GM23338 (cell line): ENCODE measurements around the gene TEX9. TPM values are rescaled to one million over a fixed set of nuclear protein-coding genes. Genes with fewer than 3 reads are reported as not detected.

Experiments
- ATAC-seq: fragments of 200-7000 bp; cut with Tn5 transposase; 3 replicates; pipeline ENCODE4 v1.9.1; 2020
- DNase-seq: peaks from one replicate; pipeline ENCODE4 v3.0.0-alpha.2; 2015; ENCODE audit warnings: low spot score
- H2AFZ ChIP-seq: fragments of 200-600 bp; sonication (generic); 2 replicates; pipeline ENCODE4 v1.8.0; 2016; ENCODE audit warnings: antibody characterized with exemption, mild to moderate bottlenecking, moderate library complexity
- H3F3A ChIP-seq: fragments of 200-600 bp; sonication (generic); replicated peaks from 2 replicates; pipeline ENCODE4 v1.8.0; 2017; ENCODE audit warnings: antibody characterized with exemption, mixed run types, low read depth
- H3K27ac ChIP-seq: fragments of 200-600 bp; sonication (generic); 2 replicates; pipeline ENCODE4 v1.6.1; 2016; ENCODE audit warnings: low read depth
- H3K27me3 ChIP-seq: fragments of 200-600 bp; sonication (generic); 2 replicates; pipeline ENCODE4 v1.8.0; 2016; ENCODE audit warnings: mild to moderate bottlenecking, mixed run types, moderate library complexity; ENCODE audit not compliant: insufficient read depth
- H3K36me3 ChIP-seq: fragments of 200-600 bp; sonication (generic); 2 replicates; pipeline ENCODE4 v1.8.0; 2016; ENCODE audit warnings: mild to moderate bottlenecking; ENCODE audit not compliant: insufficient read depth
- H3K4me1 ChIP-seq: fragments of 200-600 bp; sonication (generic); 2 replicates; pipeline ENCODE4 v1.8.0; 2016; ENCODE audit warnings: mild to moderate bottlenecking, moderate library complexity; ENCODE audit not compliant: insufficient read depth
- H3K4me2 ChIP-seq: fragments of 200-600 bp; sonication (generic); 2 replicates; pipeline ENCODE4 v1.7.1; 2017; ENCODE audit warnings: mixed run types
- H3K4me3 ChIP-seq: fragments of 200-600 bp; sonication (generic); 2 replicates; pipeline ENCODE4 v1.6.1; 2016; ENCODE audit warnings: mixed run types
- H3K79me2 ChIP-seq: fragments of 200-600 bp; sonication (generic); replicated peaks from 2 replicates; pipeline ENCODE4 v1.8.0; 2017; ENCODE audit warnings: mild to moderate bottlenecking; ENCODE audit not compliant: insufficient read depth
- H3K9me2 ChIP-seq: fragments of 200-600 bp; sonication (generic); 2 replicates; pipeline ENCODE4 v1.8.0; 2017; ENCODE audit not compliant: insufficient read depth
- H4K20me1 ChIP-seq: fragments of 200-600 bp; sonication (generic); replicated peaks from 2 replicates; pipeline ENCODE4 v1.8.0; 2017; ENCODE audit warnings: mild to moderate bottlenecking; ENCODE audit not compliant: insufficient read depth
- H3K27ac Mint-ChIP-seq: 2 replicates; pipeline ENCODE4 v1.8.0; 2020; ENCODE audit warnings: inconsistent platforms, mild to moderate bottlenecking, moderate library complexity, mixed read lengths
- H3K27me3 Mint-ChIP-seq: 3 replicates; pipeline ENCODE4 v1.8.0; 2022; ENCODE audit warnings: low read depth, mild to moderate bottlenecking, moderate library complexity, mixed read lengths, inconsistent platforms; ENCODE audit not compliant: insufficient read depth, poor library complexity
- H3K36me3 Mint-ChIP-seq: 3 replicates; pipeline ENCODE4 v1.8.0; 2021; ENCODE audit warnings: low read depth, mild to moderate bottlenecking, inconsistent platforms, moderate library complexity, mixed read lengths
- H3K4me1 Mint-ChIP-seq: 3 replicates; pipeline ENCODE4 v1.8.0; 2020; ENCODE audit warnings: mild to moderate bottlenecking, inconsistent platforms, mixed read lengths
- H3K4me3 Mint-ChIP-seq: 3 replicates; pipeline ENCODE4 v1.8.0; 2021; ENCODE audit warnings: moderate library complexity, mild to moderate bottlenecking, inconsistent platforms, mixed read lengths
- H3K9me3 Mint-ChIP-seq: 3 replicates; pipeline ENCODE4 v1.8.0; 2020; ENCODE audit warnings: moderate library complexity, mild to moderate bottlenecking, inconsistent platforms, mixed read lengths
- CREB1 ChIP-seq: fragments of 250-450 bp; sonication (Bioruptor Pico); IDR thresholded peaks from 2 replicates; pipeline ENCODE4 v1.5.0; 2020; ENCODE audit warnings: low read depth, mild to moderate bottlenecking, moderate library complexity
- EZH2 ChIP-seq: fragments of 200-600 bp; sonication (generic); IDR thresholded peaks from one replicate; pipeline ENCODE4 v1.8.0; 2017; ENCODE audit warnings: antibody characterized with exemption, mild to moderate bottlenecking, low read depth; ENCODE audit not compliant: unreplicated experiment
- EZH2phosphoT487 ChIP-seq: fragments of 200-600 bp; sonication (generic); IDR thresholded peaks from one replicate; pipeline ENCODE4 v1.8.1; 2018; ENCODE audit warnings: antibody characterized with exemption; ENCODE audit not compliant: unreplicated experiment
- JUNB ChIP-seq: IDR thresholded peaks from one replicate; pipeline ENCODE4 v1.6.1; 2016; ENCODE audit warnings: antibody characterized with exemption; ENCODE audit not compliant: unreplicated experiment
- NANOG ChIP-seq: IDR thresholded peaks from 2 replicates; pipeline ENCODE4 v1.6.1; 2016; ENCODE audit warnings: antibody characterized with exemption, borderline replicate concordance
- ZNF331 ChIP-seq: fragments of 250-450 bp; sonication (Bioruptor Pico); IDR thresholded peaks from 2 replicates; pipeline ENCODE4 v1.5.0; 2020; ENCODE audit warnings: low read depth, mild to moderate bottlenecking, moderate library complexity
- polyA plus RNA-seq: library from polyadenylated mRNA; unstranded; fragments of >200 nt; fragmentation: Nextera tagmentation; extraction: Ambion mirVana; gene quantifications from 2 replicates; pipeline ENCODE4 v1.2.1, GENCODE V29; 2016
- total RNA-seq: library from RNA; depleted of rRNA; stranded (reverse); fragments of >200 nt; shearing (Covaris generic); gene quantifications from 2 replicates; pipeline ENCODE4 v1.2.3, GENCODE V29; 2014
- TF ChIP-seq, protein P1 (sequence below): IDR thresholded peaks from 2 replicates; pipeline ENCODE4 v1.6.1; 2016; ENCODE audit warnings: antibody characterized with exemption
- TF ChIP-seq, protein P2 (sequence below): IDR thresholded peaks from one replicate; pipeline ENCODE4 v1.6.1; 2018; ENCODE audit warnings: antibody characterized with exemption; ENCODE audit not compliant: unreplicated experiment
- TF ChIP-seq, protein P3 (sequence below), 2 experiments: fragments of 200-600 bp in 1 of 2; sonication (generic) in 1 of 2; conservative IDR thresholded peaks; 2 replicates each; pipeline versions ENCODE4 v1.5.1 to v1.6.1; 2016 to 2017; ENCODE audit warnings: antibody characterized with exemption in 2 of 2, low read depth in 2 of 2, mild to moderate bottlenecking in 2 of 2, moderate library complexity in 1 of 2

Gene TEX9
- total and polyA plus RNA-seq, 2 experiments from 2014 or later: 19.6 to 21.8 TPM

DNA sequence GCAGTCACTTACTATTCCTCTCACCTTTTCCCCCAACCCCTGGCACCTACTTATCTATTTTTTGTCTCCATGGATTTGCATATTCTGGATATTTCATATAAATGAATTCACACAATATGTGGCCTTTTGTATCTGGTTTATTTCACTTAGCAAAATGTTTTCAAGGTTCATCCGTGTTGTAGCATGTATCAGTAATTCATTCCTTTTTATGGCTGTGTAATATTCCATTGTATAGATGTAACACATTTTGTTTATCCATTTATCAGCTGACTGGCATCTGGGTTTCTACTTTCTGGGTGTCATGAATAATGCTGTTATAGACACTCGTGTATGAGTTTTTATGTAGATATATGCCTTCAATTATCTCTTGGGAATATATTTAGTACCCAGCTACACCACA lies 93.9 kb downstream of the TEX9 start:
- no peaks in the 10 kb centered on the region for H3K9me2 ChIP-seq
- no peaks in the 10 kb centered on the region for H3K27me3 ChIP-seq
- no peaks in the 10 kb centered on the region for H4K20me1 ChIP-seq
- no peak for TF ChIP-seq JUNB
- no peak for TF ChIP-seq CREB1 (CRISPR knock-in tag)
- H3K36me3 Mint-ChIP-seq: peaks cover 8% of the 10 kb centered on the region; the same call in 2 of the 3 replicates
- no peak overlapping the region for H3K4me2 ChIP-seq
- peaks cover 2% of the 10 kb centered on the region; the same call in 1 of the 3 replicates for H3K4me1 Mint-ChIP-seq
- H3K27ac ChIP-seq: no peak overlapping the region
- H3K27me3 Mint-ChIP-seq: no peaks in the 10 kb centered on the region
- no peak overlapping the region for H2AFZ ChIP-seq
- H3K4me3 Mint-ChIP-seq: no peak overlapping the region
- H3K4me1 ChIP-seq: no peaks in the 10 kb centered on the region
- ATAC-seq (no peak), DNase-seq (no peak)
- no peak overlapping the region for H3K27ac Mint-ChIP-seq
- no peak overlapping the region for H3K4me3 ChIP-seq
- H3K9me3 Mint-ChIP-seq: no peaks in the 10 kb centered on the region
- no peaks in the 10 kb centered on the region for H3K36me3 ChIP-seq
- no peaks in the 10 kb centered on the region for H3K79me2 ChIP-seq
- H3F3A ChIP-seq: no peaks in the 10 kb centered on the region

DNA sequence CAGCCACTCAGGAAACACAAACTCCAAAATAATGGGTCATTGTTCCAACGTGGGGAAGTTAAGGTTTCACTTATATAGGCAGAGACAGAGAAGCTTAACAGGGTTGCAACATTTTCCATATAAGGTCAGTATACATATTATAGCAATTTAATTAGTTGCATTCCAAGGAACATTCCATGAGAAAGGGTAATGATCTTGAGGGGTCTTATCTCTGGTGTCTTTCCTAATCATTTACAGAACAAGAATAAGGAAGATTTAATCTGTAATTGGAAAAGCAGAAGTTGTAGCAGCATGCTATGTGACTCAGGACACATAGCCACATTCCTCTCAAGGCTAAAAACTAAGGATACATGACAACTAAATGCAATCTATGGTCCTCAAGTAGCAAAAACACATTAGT lies 94.8 kb downstream of the TEX9 start:
- Histone ChIP-seq H3K36me3 (no peaks in the 10 kb centered on the region), H3F3A (no peaks in the 10 kb centered on the region), H3K4me2 (no peak overlapping the region), H3K4me3 (no peak overlapping the region), H3K4me1 (no peaks in the 10 kb centered on the region), H3K27me3 (no peaks in the 10 kb centered on the region), H3K27ac (no peak overlapping the region), H3K9me2 (no peaks in the 10 kb centered on the region), H4K20me1 (no peaks in the 10 kb centered on the region), H3K79me2 (no peaks in the 10 kb centered on the region), H2AFZ (no peak overlapping the region)
- Mint-ChIP-seq H3K4me3 (no peak overlapping the region), H3K27me3 (peaks cover 3% of the 10 kb centered on the region), H3K36me3 (peaks cover 8% of the 10 kb centered on the region; the same call in 2 of the 3 replicates), H3K9me3 (no peaks in the 10 kb centered on the region), H3K27ac (no peak overlapping the region), H3K4me1 (peaks cover 6% of the 10 kb centered on the region; the same call in 2 of the 3 replicates)
- no peak for ATAC-seq
- DNase-seq: no peak
- TF ChIP-seq NANOG (no peak), EZH2phosphoT487 (no peak), ZNF331 (CRISPR knock-in tag) (no peak), EZH2 (no peak)
- TF ChIP-seq, protein P1, sequence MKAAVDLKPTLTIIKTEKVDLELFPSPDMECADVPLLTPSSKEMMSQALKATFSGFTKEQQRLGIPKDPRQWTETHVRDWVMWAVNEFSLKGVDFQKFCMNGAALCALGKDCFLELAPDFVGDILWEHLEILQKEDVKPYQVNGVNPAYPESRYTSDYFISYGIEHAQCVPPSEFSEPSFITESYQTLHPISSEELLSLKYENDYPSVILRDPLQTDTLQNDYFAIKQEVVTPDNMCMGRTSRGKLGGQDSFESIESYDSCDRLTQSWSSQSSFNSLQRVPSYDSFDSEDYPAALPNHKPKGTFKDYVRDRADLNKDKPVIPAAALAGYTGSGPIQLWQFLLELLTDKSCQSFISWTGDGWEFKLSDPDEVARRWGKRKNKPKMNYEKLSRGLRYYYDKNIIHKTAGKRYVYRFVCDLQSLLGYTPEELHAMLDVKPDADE: no peak
- TF ChIP-seq, protein P2, sequence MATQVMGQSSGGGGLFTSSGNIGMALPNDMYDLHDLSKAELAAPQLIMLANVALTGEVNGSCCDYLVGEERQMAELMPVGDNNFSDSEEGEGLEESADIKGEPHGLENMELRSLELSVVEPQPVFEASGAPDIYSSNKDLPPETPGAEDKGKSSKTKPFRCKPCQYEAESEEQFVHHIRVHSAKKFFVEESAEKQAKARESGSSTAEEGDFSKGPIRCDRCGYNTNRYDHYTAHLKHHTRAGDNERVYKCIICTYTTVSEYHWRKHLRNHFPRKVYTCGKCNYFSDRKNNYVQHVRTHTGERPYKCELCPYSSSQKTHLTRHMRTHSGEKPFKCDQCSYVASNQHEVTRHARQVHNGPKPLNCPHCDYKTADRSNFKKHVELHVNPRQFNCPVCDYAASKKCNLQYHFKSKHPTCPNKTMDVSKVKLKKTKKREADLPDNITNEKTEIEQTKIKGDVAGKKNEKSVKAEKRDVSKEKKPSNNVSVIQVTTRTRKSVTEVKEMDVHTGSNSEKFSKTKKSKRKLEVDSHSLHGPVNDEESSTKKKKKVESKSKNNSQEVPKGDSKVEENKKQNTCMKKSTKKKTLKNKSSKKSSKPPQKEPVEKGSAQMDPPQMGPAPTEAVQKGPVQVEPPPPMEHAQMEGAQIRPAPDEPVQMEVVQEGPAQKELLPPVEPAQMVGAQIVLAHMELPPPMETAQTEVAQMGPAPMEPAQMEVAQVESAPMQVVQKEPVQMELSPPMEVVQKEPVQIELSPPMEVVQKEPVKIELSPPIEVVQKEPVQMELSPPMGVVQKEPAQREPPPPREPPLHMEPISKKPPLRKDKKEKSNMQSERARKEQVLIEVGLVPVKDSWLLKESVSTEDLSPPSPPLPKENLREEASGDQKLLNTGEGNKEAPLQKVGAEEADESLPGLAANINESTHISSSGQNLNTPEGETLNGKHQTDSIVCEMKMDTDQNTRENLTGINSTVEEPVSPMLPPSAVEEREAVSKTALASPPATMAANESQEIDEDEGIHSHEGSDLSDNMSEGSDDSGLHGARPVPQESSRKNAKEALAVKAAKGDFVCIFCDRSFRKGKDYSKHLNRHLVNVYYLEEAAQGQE: no peak
- TF ChIP-seq, protein P3, sequence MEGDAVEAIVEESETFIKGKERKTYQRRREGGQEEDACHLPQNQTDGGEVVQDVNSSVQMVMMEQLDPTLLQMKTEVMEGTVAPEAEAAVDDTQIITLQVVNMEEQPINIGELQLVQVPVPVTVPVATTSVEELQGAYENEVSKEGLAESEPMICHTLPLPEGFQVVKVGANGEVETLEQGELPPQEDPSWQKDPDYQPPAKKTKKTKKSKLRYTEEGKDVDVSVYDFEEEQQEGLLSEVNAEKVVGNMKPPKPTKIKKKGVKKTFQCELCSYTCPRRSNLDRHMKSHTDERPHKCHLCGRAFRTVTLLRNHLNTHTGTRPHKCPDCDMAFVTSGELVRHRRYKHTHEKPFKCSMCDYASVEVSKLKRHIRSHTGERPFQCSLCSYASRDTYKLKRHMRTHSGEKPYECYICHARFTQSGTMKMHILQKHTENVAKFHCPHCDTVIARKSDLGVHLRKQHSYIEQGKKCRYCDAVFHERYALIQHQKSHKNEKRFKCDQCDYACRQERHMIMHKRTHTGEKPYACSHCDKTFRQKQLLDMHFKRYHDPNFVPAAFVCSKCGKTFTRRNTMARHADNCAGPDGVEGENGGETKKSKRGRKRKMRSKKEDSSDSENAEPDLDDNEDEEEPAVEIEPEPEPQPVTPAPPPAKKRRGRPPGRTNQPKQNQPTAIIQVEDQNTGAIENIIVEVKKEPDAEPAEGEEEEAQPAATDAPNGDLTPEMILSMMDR (conservative IDR thresholded peaks at IDR 0.05; ENCODE audit: low read depth in 2 of 2): no peak
